H1 (cell line): ENCODE measurements around the gene FBXO44.

Experiments used
- CTCF ChIP-seq, 3 experiments: IDR thresholded peaks; 1 replicate in 2 of 3; 2 replicates in 1 of 3; pipeline versions ENCODE4 v1.5.1 to v1.6.1; 2011; ENCODE audit warnings: low read length in 3 of 3, mild to moderate bottlenecking in 3 of 3, inconsistent platforms in 2 of 3, low read depth in 1 of 3, moderate library complexity in 1 of 3; ENCODE audit not compliant: insufficient read depth in 1 of 3; ENCODE audit errors: control extremely low read depth in 1 of 3
- E2F6 ChIP-seq: IDR thresholded peaks from 2 replicates; pipeline ENCODE4 v1.6.1; 2012; ENCODE audit warnings: inconsistent platforms
- POLR2AphosphoS5 ChIP-seq: IDR thresholded peaks from 2 replicates; pipeline ENCODE4 v1.6.1; 2011; ENCODE audit warnings: low read depth, low read length
- TAF1 ChIP-seq: IDR thresholded peaks from 2 replicates; pipeline ENCODE4 v1.6.1; 2011; ENCODE audit warnings: mild to moderate bottlenecking, low read depth, low read length
- YY1 ChIP-seq: IDR thresholded peaks from 2 replicates; pipeline ENCODE4 v1.6.1; 2011; ENCODE audit warnings: low read depth, mild to moderate bottlenecking, low read length
- ZNF274 ChIP-seq: IDR thresholded peaks from 2 replicates; pipeline ENCODE4 v1.7.0; 2012; ENCODE audit warnings: low read length, borderline replicate concordance; ENCODE audit errors: extremely low read depth

- TF ChIP-seq YY1 (no peak), E2F6 (no peak), TAF1 (no peak), CTCF (IDR thresholded peaks at IDR 0.05; ENCODE audit: control extremely low read depth in 1 of 3, insufficient read depth in 1 of 3, low read depth in 1 of 3, low read length in 3 of 3) (no peak), POLR2AphosphoS5 (no peak), ZNF274 (no peak)
Observed at GRCh38 chr1:11645270-11645669, 9.4 kb upstream of the FBXO44 start.
